Dendritic cell treated with granulocyte-macrophage colony-stimulating factor and Interleukin-4, amounts not matched to agents 40 ng/mL and 50 ng/mL, for 4 days (primary cell): ENCODE results near the gene IGFL2.

Experiments
- H3K27ac Mint-ChIP-seq: one replicate; pipeline ENCODE4 v1.8.0; 2022; ENCODE audit warnings: mild to moderate bottlenecking, mixed read lengths
- H3K27me3 Mint-ChIP-seq: one replicate; pipeline ENCODE4 v1.8.0; 2022; ENCODE audit warnings: mild to moderate bottlenecking, mixed read lengths
- H3K36me3 Mint-ChIP-seq: one replicate; pipeline ENCODE4 v1.8.0; 2022; ENCODE audit warnings: low read depth, mixed read lengths
- H3K4me1 Mint-ChIP-seq: one replicate; pipeline ENCODE4 v1.8.0; 2022; ENCODE audit warnings: low read depth, mixed read lengths
- H3K4me3 Mint-ChIP-seq: one replicate; pipeline ENCODE4 v1.8.0; 2022; ENCODE audit warnings: mild to moderate bottlenecking, moderate library complexity, mixed read lengths
- H3K9me3 Mint-ChIP-seq: one replicate; pipeline ENCODE4 v1.8.0; 2022; ENCODE audit warnings: mixed read lengths
- intact Hi-C: fragments of 100-400 bp; cut with micrococcal nuclease; formaldehyde crosslinking; loops from one replicate; pipeline ENCODE4 v1.15.0; 2022

Gene IGFL2

GRCh38 chr19:46126086-46126580, 21.9 kb upstream of the IGFL2 start:
- no peaks in the 10 kb centered on the region for H3K36me3 Mint-ChIP-seq
- peak overlapping the region; percentile 35 for H3K27ac Mint-ChIP-seq
- H3K4me3 Mint-ChIP-seq, result no peak overlapping the region
- H3K9me3 Mint-ChIP-seq, result peaks cover 10% of the 10 kb centered on the region
- H3K27me3 Mint-ChIP-seq, result peaks cover 53% of the 10 kb centered on the region
- H3K4me1 Mint-ChIP-seq, result peaks cover 30% of the 10 kb centered on the region
- intact Hi-C loops, result no loop called here

- no peak overlapping the region for H3K27ac Mint-ChIP-seq
- peaks cover 22% of the 10 kb centered on the region for H3K4me1 Mint-ChIP-seq
- H3K4me3 Mint-ChIP-seq, result no peak overlapping the region
- intact Hi-C loops, result no loop called here
- peaks cover 25% of the 10 kb centered on the region for H3K9me3 Mint-ChIP-seq
- peaks cover 62% of the 10 kb centered on the region for H3K27me3 Mint-ChIP-seq
- peaks cover 15% of the 10 kb centered on the region for H3K36me3 Mint-ChIP-seq
Measured at GRCh38 chr19:46131485-46132143, 16.4 kb upstream of the IGFL2 start.

DNA sequence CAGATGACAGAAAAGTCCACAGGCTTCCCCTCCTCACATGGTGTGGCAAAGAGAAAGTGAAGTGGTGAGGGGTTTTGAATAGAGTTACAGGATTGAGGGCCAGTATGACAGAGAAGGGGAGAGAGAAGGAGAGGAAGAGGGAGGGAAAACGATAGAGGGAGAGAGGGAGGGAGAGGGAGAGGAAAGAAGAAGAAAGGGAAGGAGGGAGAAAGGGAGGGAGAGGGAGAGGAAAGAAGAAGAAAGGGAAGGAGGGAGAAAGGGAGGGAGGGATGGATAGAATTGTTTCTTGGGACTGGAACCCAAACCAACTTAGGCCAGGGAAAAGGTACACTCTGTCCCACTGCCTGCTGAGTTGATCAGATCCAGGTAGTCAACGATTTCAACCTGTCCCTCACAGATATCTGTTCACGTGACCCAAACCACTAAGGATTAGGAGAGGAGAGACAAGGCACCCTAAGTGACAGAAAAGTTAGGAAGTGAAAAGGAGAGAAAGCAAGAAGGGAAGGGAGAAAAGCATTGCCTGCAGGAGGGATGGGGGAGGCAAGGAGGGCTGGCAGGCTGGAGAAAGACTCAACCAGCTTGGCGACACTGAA, 15.4 kb upstream of the IGFL2 start:
- intact Hi-C loops, result no loop called here
- Mint-ChIP-seq H3K27me3 (peaks cover 63% of the 10 kb centered on the region), H3K4me1 (peaks cover 22% of the 10 kb centered on the region), H3K36me3 (peaks cover 15% of the 10 kb centered on the region), H3K27ac (peak overlapping the region; percentile 73), H3K4me3 (no peak overlapping the region), H3K9me3 (peaks cover 25% of the 10 kb centered on the region)

DNA sequence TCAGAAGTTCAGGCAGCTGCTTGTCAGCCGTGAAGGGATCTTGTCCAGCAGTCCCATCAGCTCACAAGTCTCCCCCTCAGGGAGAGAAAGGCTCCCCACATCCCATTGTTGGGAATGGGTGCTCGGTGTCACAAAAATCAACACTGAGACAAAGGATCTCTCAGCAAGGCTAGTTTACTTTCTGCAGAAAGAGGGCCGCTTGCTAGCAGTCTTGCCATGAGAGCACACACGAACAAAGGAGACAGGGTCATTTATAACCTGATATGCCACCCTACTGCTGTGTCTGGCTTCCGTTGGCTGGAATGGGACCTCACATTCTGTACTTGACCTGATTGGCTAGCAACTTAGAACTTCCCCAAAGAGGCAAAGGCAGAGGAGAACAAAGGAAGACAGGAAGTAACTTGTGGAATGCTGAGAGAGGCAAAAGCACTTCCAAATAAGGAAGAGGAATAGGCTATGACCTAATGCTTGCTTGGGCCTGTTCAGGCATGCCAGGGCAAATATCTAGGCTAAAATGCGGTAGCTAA, 14.9 kb upstream of the IGFL2 start:
- no peak overlapping the region for H3K4me3 Mint-ChIP-seq
- peaks cover 65% of the 10 kb centered on the region for H3K27me3 Mint-ChIP-seq
- peaks cover 15% of the 10 kb centered on the region for H3K36me3 Mint-ChIP-seq
- H3K27ac Mint-ChIP-seq, result peak overlapping the region; percentile 73
- peaks cover 25% of the 10 kb centered on the region for H3K9me3 Mint-ChIP-seq
- intact Hi-C loops, result no loop called here
- peaks cover 22% of the 10 kb centered on the region for H3K4me1 Mint-ChIP-seq

GRCh38 chr19:46133777-46134241, 14.2 kb upstream of the IGFL2 start:
- intact Hi-C loops, result no loop called here
- H3K9me3 Mint-ChIP-seq, result peaks cover 25% of the 10 kb centered on the region
- peaks cover 22% of the 10 kb centered on the region for H3K4me1 Mint-ChIP-seq
- peaks cover 64% of the 10 kb centered on the region for H3K27me3 Mint-ChIP-seq
- H3K27ac Mint-ChIP-seq, result peak overlapping the region; percentile 73
- peaks cover 15% of the 10 kb centered on the region for H3K36me3 Mint-ChIP-seq
- no peak overlapping the region for H3K4me3 Mint-ChIP-seq

DNA sequence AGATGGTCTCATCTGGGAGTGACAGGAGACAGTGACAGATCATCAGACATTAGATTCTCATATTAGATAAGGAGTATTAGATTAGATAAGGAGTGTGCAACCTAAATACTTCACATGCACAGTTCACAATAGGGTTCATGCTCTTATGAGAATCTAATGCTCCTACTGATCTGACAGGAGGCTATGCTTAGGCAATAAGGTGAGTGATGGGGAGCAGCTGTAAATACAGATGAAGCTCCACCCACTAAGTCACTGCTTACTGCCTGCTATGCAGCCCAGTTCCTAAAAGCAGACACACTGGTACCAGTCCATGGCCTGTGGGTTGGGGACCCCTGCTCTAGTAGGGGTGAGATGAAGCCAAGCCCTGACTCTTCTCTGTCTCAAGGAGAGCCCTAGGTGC, 13.5 kb upstream of the IGFL2 start:
- H3K27ac Mint-ChIP-seq, result no peak overlapping the region
- peaks cover 15% of the 10 kb centered on the region for H3K36me3 Mint-ChIP-seq
- intact Hi-C loops, result no loop called here
- H3K4me3 Mint-ChIP-seq, result no peak overlapping the region
- H3K9me3 Mint-ChIP-seq, result peaks cover 25% of the 10 kb centered on the region
- H3K27me3 Mint-ChIP-seq, result peaks cover 59% of the 10 kb centered on the region
- peaks cover 22% of the 10 kb centered on the region for H3K4me1 Mint-ChIP-seq

DNA sequence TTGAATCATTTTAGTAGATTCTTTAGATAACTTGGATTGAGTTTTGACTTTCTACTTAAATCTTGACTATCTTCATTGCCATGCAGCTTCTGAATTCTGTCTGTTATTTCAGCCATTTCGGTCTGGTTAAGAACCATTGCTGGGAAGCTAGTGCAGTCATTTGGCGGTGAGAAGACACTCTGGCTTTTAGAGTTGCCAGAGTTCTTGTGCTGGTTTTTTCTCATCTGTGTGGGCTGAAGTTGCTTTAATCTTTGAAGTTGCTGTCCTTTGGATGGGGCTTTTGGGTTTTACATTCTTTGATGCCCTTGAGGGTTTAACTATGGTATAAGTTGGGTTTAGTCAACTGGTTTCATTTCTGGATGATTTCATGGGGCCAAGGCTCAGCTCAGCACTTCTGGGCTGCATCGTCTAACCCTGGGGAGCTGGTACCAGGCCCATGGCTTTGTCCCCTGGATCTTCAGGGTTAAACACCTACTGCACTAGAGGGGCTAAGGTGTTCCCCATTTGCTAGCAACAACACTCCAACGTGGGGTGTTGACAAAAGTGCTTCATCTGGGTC, 10.0 kb upstream of the IGFL2 start:
- intact Hi-C loops, result no loop called here

GRCh38 chr19:46141421-46141820, 6.6 kb upstream of the IGFL2 start:
- no peak overlapping the region for H3K27ac Mint-ChIP-seq
- H3K9me3 Mint-ChIP-seq, result no peaks in the 10 kb centered on the region
- H3K4me3 Mint-ChIP-seq, result no peak overlapping the region
- no peaks in the 10 kb centered on the region for H3K36me3 Mint-ChIP-seq
- no peaks in the 10 kb centered on the region for H3K4me1 Mint-ChIP-seq
- intact Hi-C loops, result no loop called here
- peaks cover 48% of the 10 kb centered on the region for H3K27me3 Mint-ChIP-seq

More for the DNA sequence above, 10.0 kb upstream of the IGFL2 start:
- Mint-ChIP-seq H3K27me3 (peaks cover 46% of the 10 kb centered on the region), H3K4me1 (peaks cover 12% of the 10 kb centered on the region), H3K27ac (no peak overlapping the region), H3K36me3 (peaks cover 8% of the 10 kb centered on the region), H3K9me3 (peaks cover 14% of the 10 kb centered on the region), H3K4me3 (no peak overlapping the region)

DNA sequence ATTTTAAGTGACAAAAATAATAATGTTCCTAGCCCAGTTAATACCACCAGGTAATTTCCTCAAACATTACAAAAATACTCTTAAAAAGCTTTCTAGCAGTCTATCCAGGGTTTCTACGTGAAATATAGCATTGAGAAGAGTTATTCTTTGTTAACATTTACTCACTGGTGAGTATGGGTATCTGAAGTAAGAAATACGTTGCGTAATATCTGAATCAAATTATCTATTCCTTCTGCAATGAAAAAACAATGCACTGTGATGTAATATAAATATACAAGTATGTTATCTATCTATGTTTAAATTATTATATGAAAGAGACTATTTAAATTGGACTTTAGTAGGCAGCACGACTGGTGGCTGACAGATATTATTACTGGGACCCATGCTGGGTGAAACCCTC, 5.7 kb upstream of the IGFL2 start:
- intact Hi-C loops, result no loop called here

GRCh38 chr19:46144756-46145155, 3.3 kb upstream of the IGFL2 start:
- peaks cover 35% of the 10 kb centered on the region for H3K27me3 Mint-ChIP-seq
- no peaks in the 10 kb centered on the region for H3K9me3 Mint-ChIP-seq
- no peak overlapping the region for H3K4me3 Mint-ChIP-seq
- H3K27ac Mint-ChIP-seq, result no peak overlapping the region
- H3K4me1 Mint-ChIP-seq, result no peaks in the 10 kb centered on the region
- intact Hi-C loops, result no loop called here
- H3K36me3 Mint-ChIP-seq, result no peaks in the 10 kb centered on the region

More for the DNA sequence above, 5.7 kb upstream of the IGFL2 start:
- Mint-ChIP-seq H3K4me3 (no peak overlapping the region), H3K27me3 (peaks cover 42% of the 10 kb centered on the region), H3K36me3 (no peaks in the 10 kb centered on the region), H3K9me3 (no peaks in the 10 kb centered on the region), H3K4me1 (no peaks in the 10 kb centered on the region), H3K27ac (no peak overlapping the region)

DNA sequence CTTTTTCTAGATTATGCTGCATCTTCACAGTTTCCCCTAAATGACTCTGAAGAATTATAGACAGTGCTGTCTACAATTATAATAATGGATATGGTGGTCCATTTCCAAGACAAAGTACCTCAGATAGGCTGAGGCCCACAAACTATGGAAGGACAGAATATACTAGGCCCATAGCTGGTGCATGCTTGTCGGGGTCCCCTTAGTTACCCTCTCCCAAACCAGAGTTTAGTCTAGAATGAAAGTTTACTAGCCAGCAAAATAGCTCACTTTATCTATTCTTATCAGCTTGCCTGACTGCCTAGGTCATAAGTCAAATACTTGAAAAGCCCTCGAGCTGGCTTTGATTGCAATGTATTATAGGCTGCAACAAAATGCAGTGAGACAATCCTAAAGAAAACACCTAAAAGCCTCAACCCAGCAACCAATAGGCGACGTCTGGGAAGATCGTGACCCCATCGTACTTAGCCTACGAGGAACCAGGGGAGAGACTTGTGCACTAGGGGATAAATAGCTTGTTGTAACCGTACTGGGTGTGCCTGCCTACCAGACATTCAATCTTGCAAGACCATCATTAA, 785 bp upstream of the IGFL2 start:
- Mint-ChIP-seq H3K4me3 (no peak overlapping the region), H3K27me3 (peaks cover 38% of the 10 kb centered on the region), H3K27ac (no peak overlapping the region), H3K4me1 (no peaks in the 10 kb centered on the region), H3K9me3 (no peaks in the 10 kb centered on the region), H3K36me3 (no peaks in the 10 kb centered on the region)
- intact Hi-C loops, result no loop called here

DNA sequence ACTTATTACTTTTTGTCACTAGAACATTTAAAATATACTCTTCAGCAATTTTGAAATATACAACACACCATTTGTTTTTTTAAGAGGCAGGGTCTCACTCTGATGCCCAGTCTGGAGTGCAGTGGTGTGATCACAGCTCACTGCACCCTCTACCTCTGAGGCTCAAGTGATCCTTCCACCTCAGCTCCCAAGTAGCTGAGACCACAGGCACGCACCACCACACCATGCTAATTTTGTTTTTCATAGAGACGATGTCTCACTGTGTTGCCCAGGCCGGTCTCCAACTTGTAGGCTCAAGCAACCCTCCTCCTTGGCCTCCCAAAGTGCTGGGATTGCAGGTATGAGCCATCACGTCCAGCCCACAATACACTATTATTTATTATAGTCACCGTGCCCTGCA, 2.6 kb downstream of the IGFL2 start:
- Mint-ChIP-seq H3K4me3 (no peak overlapping the region), H3K27me3 (peaks cover 43% of the 10 kb centered on the region), H3K9me3 (no peaks in the 10 kb centered on the region), H3K36me3 (no peaks in the 10 kb centered on the region), H3K27ac (no peak overlapping the region), H3K4me1 (no peaks in the 10 kb centered on the region)
- intact Hi-C loops, result no loop called here

DNA sequence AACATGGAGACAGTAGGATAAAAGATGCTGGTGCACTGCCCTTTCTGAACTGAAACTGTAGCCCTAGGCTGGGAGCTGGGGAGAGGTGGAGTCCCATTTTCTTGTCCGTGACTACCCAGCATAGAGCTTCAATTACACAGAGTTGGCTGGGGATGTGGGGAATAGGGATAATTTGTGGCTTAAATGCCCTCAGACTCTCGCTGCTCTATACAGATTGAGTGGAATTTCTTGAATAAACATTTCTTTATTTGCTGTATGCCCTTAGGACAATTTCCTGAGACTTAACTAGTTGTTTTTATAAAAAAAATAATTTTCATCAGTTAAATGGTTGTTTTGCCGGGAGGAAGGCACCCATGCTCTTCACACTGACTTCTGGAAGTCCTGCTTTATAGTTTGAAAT, 7.2 kb downstream of the IGFL2 start:
- Mint-ChIP-seq H3K4me1 (no peaks in the 10 kb centered on the region), H3K27ac (no peak overlapping the region), H3K36me3 (no peaks in the 10 kb centered on the region), H3K4me3 (no peak overlapping the region), H3K9me3 (no peaks in the 10 kb centered on the region), H3K27me3 (peaks cover 49% of the 10 kb centered on the region)
- intact Hi-C loops, result no loop called here
